Activated gamma-delta T cell treated with Interleukin-2 at 50 U/mL for 16 hours (primary cell): ENCODE results near the gene MCC.

ENCODE experiments used
- DNase-seq: peaks from one replicate; pipeline ENCODE4 v3.0.0-alpha.2; 2020

Gene MCC

GRCh38 chr5:113487781-113488644, at the start of gene MCC:
Gene MCC (minus strand): TSS chr5:113488453.
- DNase-seq = peak; percentile 6

- no peak for DNase-seq
These were observed 43.4 kb upstream of the MCC start for GRCh38 chr5:113531481-113532159.

GRCh38 chr5:113527746-113528145, 39.5 kb upstream of the MCC start:
- DNase-seq = no peak

GRCh38 chr5:113526421-113526820, 38.2 kb upstream of the MCC start:
- DNase-seq = no peak

- no peak for DNase-seq
These were observed 36.7 kb upstream of the MCC start for GRCh38 chr5:113524927-113525326.

GRCh38 chr5:113523168-113523567, 34.9 kb upstream of the MCC start:
- DNase-seq = no peak

GRCh38 chr5:113520899-113521298, 32.6 kb upstream of the MCC start:
- no peak for DNase-seq

- no peak for DNase-seq
These were observed 32.2 kb upstream of the MCC start for GRCh38 chr5:113520429-113520828.

- no peak for DNase-seq
These were observed 31.2 kb upstream of the MCC start for GRCh38 chr5:113519412-113519811.

GRCh38 chr5:113518884-113519283, 30.6 kb upstream of the MCC start:
- no peak for DNase-seq

GRCh38 chr5:113514289-113514635, 26.0 kb upstream of the MCC start:
- no peak for DNase-seq

GRCh38 chr5:113513384-113514288, 25.4 kb upstream of the MCC start, which contains the start of gene YTHDC2:
Gene YTHDC2 (plus strand): TSS chr5:113513694. CDS start chr5:113513896, 202 bp downstream.
- DNase-seq = peak; percentile 82

GRCh38 chr5:113512341-113512740, 24.1 kb upstream of the MCC start:
- no peak for DNase-seq

GRCh38 chr5:113510836-113511451, 22.7 kb upstream of the MCC start:
- no peak for DNase-seq

- no peak for DNase-seq
These were observed 20.5 kb upstream of the MCC start for GRCh38 chr5:113508756-113509155.

- no peak for DNase-seq
These were observed 19.3 kb upstream of the MCC start for GRCh38 chr5:113507601-113508000.

GRCh38 chr5:113505181-113505580, 16.9 kb upstream of the MCC start:
- no peak for DNase-seq

GRCh38 chr5:113503146-113503545, 14.9 kb upstream of the MCC start:
- DNase-seq = no peak

GRCh38 chr5:113502073-113502472, 13.8 kb upstream of the MCC start:
- DNase-seq = no peak

- DNase-seq = no peak
These were observed 7.2 kb upstream of the MCC start for GRCh38 chr5:113495422-113495841.

GRCh38 chr5:113493446-113493845, 5.2 kb upstream of the MCC start:
- no peak for DNase-seq

- DNase-seq = no peak
These were observed 2.8 kb upstream of the MCC start for GRCh38 chr5:113491022-113491421.

- DNase-seq = no peak
These were observed 2.1 kb upstream of the MCC start for GRCh38 chr5:113490317-113490716.
